OCI-LY3 (cell line): ENCODE results near the gene MRPL12.

Experiments used
- EZH2phosphoT487 ChIP-seq: fragments of 200-600 bp; shearing (Covaris generic); IDR thresholded peaks from 2 replicates; pipeline ENCODE4 v1.6.1; 2018; ENCODE audit warnings: antibody characterized with exemption, mixed run types, low read depth
- TF ChIP-seq, protein P1 (sequence below): fragments of 200-600, 300-600 bp; sonication (generic); IDR thresholded peaks from 2 replicates; pipeline ENCODE4 v1.5.1; 2014; ENCODE audit warnings: antibody characterized with exemption, low read length, low read depth

DNA sequence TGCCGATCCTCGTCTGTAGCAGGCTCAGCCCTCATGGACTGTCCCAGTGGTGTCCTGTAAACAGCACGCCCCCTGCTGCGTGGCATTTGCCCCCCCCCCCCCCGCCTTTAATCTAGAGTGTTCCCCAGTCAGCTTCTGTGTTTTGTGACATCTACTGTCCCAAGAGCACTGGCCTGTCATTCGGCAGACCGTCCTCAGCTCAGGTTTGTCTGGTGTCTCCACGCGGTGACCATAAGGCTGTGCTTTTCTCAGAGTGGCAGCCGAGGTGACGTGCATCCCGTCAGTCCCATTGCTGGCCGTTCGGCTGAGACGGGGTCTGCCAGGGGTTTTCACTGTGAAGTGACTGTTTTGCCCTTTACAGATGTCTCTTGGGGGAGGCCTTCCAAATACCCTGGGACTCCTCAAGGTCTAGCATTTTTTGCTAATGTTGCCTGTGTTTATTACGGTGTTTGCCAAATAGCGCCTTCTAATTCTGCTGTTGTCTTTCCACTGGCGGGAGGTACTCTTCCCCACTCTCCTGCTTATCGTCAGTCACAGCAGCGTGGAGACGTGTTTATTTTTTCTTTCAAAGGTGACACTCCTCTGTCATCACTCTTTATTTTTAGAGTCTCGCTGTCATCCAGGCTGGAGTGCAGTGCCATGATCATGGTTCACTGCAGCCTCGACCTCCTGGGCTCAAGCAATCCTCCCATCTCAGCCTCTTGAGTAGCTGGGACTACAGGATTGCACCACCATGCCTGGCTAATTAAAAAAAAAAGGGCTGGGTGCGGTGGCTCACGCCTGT, 5.7 kb upstream of the MRPL12 start:
- TF ChIP-seq, protein P1, sequence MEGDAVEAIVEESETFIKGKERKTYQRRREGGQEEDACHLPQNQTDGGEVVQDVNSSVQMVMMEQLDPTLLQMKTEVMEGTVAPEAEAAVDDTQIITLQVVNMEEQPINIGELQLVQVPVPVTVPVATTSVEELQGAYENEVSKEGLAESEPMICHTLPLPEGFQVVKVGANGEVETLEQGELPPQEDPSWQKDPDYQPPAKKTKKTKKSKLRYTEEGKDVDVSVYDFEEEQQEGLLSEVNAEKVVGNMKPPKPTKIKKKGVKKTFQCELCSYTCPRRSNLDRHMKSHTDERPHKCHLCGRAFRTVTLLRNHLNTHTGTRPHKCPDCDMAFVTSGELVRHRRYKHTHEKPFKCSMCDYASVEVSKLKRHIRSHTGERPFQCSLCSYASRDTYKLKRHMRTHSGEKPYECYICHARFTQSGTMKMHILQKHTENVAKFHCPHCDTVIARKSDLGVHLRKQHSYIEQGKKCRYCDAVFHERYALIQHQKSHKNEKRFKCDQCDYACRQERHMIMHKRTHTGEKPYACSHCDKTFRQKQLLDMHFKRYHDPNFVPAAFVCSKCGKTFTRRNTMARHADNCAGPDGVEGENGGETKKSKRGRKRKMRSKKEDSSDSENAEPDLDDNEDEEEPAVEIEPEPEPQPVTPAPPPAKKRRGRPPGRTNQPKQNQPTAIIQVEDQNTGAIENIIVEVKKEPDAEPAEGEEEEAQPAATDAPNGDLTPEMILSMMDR = no peak
- no peak for TF ChIP-seq EZH2phosphoT487
